ENCODE results near the gene GUCY1A2.

GUCY1A2 gene

GRCh38 chr11:106656646-106657045 lies 361.6 kb downstream of the GUCY1A2 start:
- DNase-seq (ENCODE audit: low read depth in 2 of 2) = no peak

GRCh38 chr11:106644824-106645223 lies 373.5 kb downstream of the GUCY1A2 start:
- no peak for DNase-seq (ENCODE audit: low read depth in 2 of 2)

GRCh38 chr11:106642331-106642730 lies 375.9 kb downstream of the GUCY1A2 start:
- DNase-seq (ENCODE audit: low read depth in 2 of 2) = no peak

- no peak for DNase-seq (ENCODE audit: low read depth in 2 of 2)
Measured at GRCh38 chr11:106632283-106632682, 386.0 kb downstream of the GUCY1A2 start.

- DNase-seq (ENCODE audit: low read depth in 2 of 2) = no peak
Measured at GRCh38 chr11:106627694-106628093, 390.6 kb downstream of the GUCY1A2 start.

- no peak for DNase-seq (ENCODE audit: low read depth in 2 of 2)
Measured at GRCh38 chr11:106625566-106625965, 392.7 kb downstream of the GUCY1A2 start.

GRCh38 chr11:106624377-106624776 lies 393.9 kb downstream of the GUCY1A2 start:
- DNase-seq (ENCODE audit: low read depth in 2 of 2) = no peak
